ENCODE data around the gene USP31.

DNA sequence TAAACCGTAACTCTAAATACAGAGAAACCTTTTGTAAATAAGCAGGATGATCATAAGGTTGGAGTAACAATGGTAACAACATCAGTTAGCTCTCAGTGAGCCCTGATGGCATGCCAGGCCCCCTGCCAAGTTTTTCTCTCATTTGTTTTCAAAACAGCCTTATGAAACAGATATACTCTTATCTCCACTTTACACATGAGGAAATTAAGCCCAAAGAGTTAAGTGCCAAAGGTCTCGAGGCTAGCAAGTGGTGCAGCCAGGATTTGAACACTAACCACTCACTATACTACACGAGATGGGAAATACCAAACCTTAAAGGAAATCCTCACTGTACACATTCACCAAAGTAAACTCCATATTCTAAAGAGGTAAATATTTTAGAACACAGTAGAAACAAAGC, 15.0 kb downstream of the USP31 start:
- TF ChIP-seq, protein P1, sequence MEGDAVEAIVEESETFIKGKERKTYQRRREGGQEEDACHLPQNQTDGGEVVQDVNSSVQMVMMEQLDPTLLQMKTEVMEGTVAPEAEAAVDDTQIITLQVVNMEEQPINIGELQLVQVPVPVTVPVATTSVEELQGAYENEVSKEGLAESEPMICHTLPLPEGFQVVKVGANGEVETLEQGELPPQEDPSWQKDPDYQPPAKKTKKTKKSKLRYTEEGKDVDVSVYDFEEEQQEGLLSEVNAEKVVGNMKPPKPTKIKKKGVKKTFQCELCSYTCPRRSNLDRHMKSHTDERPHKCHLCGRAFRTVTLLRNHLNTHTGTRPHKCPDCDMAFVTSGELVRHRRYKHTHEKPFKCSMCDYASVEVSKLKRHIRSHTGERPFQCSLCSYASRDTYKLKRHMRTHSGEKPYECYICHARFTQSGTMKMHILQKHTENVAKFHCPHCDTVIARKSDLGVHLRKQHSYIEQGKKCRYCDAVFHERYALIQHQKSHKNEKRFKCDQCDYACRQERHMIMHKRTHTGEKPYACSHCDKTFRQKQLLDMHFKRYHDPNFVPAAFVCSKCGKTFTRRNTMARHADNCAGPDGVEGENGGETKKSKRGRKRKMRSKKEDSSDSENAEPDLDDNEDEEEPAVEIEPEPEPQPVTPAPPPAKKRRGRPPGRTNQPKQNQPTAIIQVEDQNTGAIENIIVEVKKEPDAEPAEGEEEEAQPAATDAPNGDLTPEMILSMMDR (IDR thresholded peaks at IDR 0.05 in 8 of 11, conservative IDR thresholded peaks at IDR 0.05 in 3 of 11), result no peak
- TF ChIP-seq POLR2AphosphoS5 (IDR thresholded peaks at IDR 0.05) (no peak), POLR2A (IDR thresholded peaks at IDR 0.05) (no peak)
